Measurements from ENCODE around the gene TAB3.

Gene TAB3

GRCh38 chrX:30885136-30885535 lies 3.9 kb downstream of the TAB3 start:
- no peak for DNase-seq

GRCh38 chrX:30883138-30883537 lies 5.9 kb downstream of the TAB3 start:
- DNase-seq, result no peak

- no peak for DNase-seq
These were observed 7.3 kb downstream of the TAB3 start for GRCh38 chrX:30881797-30882196.

GRCh38 chrX:30881390-30881789 lies 7.7 kb downstream of the TAB3 start:
- DNase-seq, result no peak

- DNase-seq, result no peak
These were observed 9.0 kb downstream of the TAB3 start for GRCh38 chrX:30880058-30880457.

GRCh38 chrX:30876367-30876766 lies 12.7 kb downstream of the TAB3 start:
- DNase-seq, result no peak

GRCh38 chrX:30875957-30876356 lies 13.1 kb downstream of the TAB3 start:
- DNase-seq, result no peak

- no peak for DNase-seq
These were observed 14.2 kb downstream of the TAB3 start for GRCh38 chrX:30874851-30875250.

GRCh38 chrX:30870572-30870971 lies 18.5 kb downstream of the TAB3 start:
- no peak for DNase-seq

GRCh38 chrX:30865612-30866011 lies 23.4 kb downstream of the TAB3 start:
- no peak for DNase-seq

- peak; percentile 48 for DNase-seq
These were observed 24.0 kb downstream of the TAB3 start for GRCh38 chrX:30865015-30865414.

GRCh38 chrX:30864383-30864785 lies 24.7 kb downstream of the TAB3 start:
- DNase-seq, result no peak

- no peak for DNase-seq
These were observed 25.1 kb downstream of the TAB3 start for GRCh38 chrX:30863974-30864373.

GRCh38 chrX:30858098-30858497 lies 31.0 kb downstream of the TAB3 start:
- no peak for DNase-seq

GRCh38 chrX:30851449-30851848 lies 37.6 kb downstream of the TAB3 start:
- DNase-seq, result no peak

GRCh38 chrX:30835373-30835772 lies 53.7 kb downstream of the TAB3 start:
- DNase-seq, result no peak

- no peak for DNase-seq
These were observed 55.2 kb downstream of the TAB3 start for GRCh38 chrX:30833896-30834295.

GRCh38 chrX:30831082-30831481 lies 58.0 kb downstream of the TAB3 start:
- no peak for DNase-seq

- DNase-seq, result no peak
These were observed 58.6 kb downstream of the TAB3 start for GRCh38 chrX:30830326-30830943.

- DNase-seq, result no peak
These were observed 64.8 kb downstream of the TAB3 start for GRCh38 chrX:30824275-30824674.

GRCh38 chrX:30822764-30823163 lies 66.3 kb downstream of the TAB3 start:
- DNase-seq, result no peak

GRCh38 chrX:30822068-30822681 lies 66.9 kb downstream of the TAB3 start:
- peak; percentile 16 for DNase-seq

- peak; percentile 1 for DNase-seq
These were observed 67.9 kb downstream of the TAB3 start for GRCh38 chrX:30821116-30821515.

- DNase-seq, result no peak
These were observed 70.0 kb downstream of the TAB3 start for GRCh38 chrX:30819080-30819479.

GRCh38 chrX:30816079-30816478 lies 73.0 kb downstream of the TAB3 start:
- no peak for DNase-seq
